IPS-20b (cell line): ENCODE measurements around the gene PCCA.

ENCODE experiments used
- H3K27ac ChIP-seq: one replicate; pipeline ENCODE4 v1.5.1; 2013; ENCODE audit warnings: low read length
- H3K27me3 ChIP-seq: 2 replicates; pipeline ENCODE4 v1.6.1; 2013; ENCODE audit warnings: mild to moderate bottlenecking, low read length, inconsistent platforms; ENCODE audit not compliant: insufficient read depth
- H3K36me3 ChIP-seq: 2 replicates; pipeline ENCODE4 v1.6.1; 2013; ENCODE audit warnings: low read depth, mild to moderate bottlenecking, inconsistent platforms, low read length, moderate library complexity; ENCODE audit not compliant: insufficient read depth
- H3K4me1 ChIP-seq: 2 replicates; pipeline ENCODE4 v1.6.1; 2013; ENCODE audit warnings: mild to moderate bottlenecking, control low read depth, inconsistent platforms, low read length, moderate library complexity; ENCODE audit not compliant: insufficient read depth
- H3K4me3 ChIP-seq: 2 replicates; pipeline ENCODE4 v1.5.1; 2013; ENCODE audit warnings: mild to moderate bottlenecking, low read length, inconsistent platforms
- H3K9ac ChIP-seq: 2 replicates; pipeline ENCODE4 v1.6.1; 2013; ENCODE audit warnings: low read depth, mild to moderate bottlenecking, inconsistent platforms, low read length, moderate library complexity
- H3K9me3 ChIP-seq: 2 replicates; pipeline ENCODE4 v1.6.1; 2013; ENCODE audit warnings: mild to moderate bottlenecking, low read depth, low read length, inconsistent platforms; ENCODE audit not compliant: insufficient read depth

PCCA gene

GRCh38 chr13:100460791-100461190 lies 371.9 kb downstream of the PCCA start:
- no peak overlapping the region for H3K9ac ChIP-seq
- H3K27me3 ChIP-seq, result no peaks in the 10 kb centered on the region
- peaks cover 12% of the 10 kb centered on the region; the same call in 1 of the 2 replicates for H3K4me1 ChIP-seq
- H3K27ac ChIP-seq, result no peak overlapping the region
- no peak overlapping the region for H3K4me3 ChIP-seq
- no peaks in the 10 kb centered on the region for H3K9me3 ChIP-seq
- no peaks in the 10 kb centered on the region for H3K36me3 ChIP-seq

- H3K27ac ChIP-seq, result no peak overlapping the region
Observed at GRCh38 chr13:100461309-100462030, 372.6 kb downstream of the PCCA start.

GRCh38 chr13:100464006-100464405 lies 375.1 kb downstream of the PCCA start:
- H3K4me3 ChIP-seq, result no peak overlapping the region
- H3K27ac ChIP-seq, result no peak overlapping the region
- H3K9me3 ChIP-seq, result no peaks in the 10 kb centered on the region
- no peaks in the 10 kb centered on the region for H3K27me3 ChIP-seq
- H3K4me1 ChIP-seq, result peaks cover 12% of the 10 kb centered on the region; the same call in 1 of the 2 replicates
- H3K9ac ChIP-seq, result no peak overlapping the region
- H3K36me3 ChIP-seq, result no peaks in the 10 kb centered on the region

More at GRCh38 chr13:100461309-100462030, 372.6 kb downstream of the PCCA start:
- Histone ChIP-seq H3K36me3 (no peaks in the 10 kb centered on the region), H3K9ac (no peak overlapping the region), H3K27me3 (no peaks in the 10 kb centered on the region), H3K4me1 (peaks cover 12% of the 10 kb centered on the region; the same call in 1 of the 2 replicates), H3K9me3 (no peaks in the 10 kb centered on the region), H3K4me3 (no peak overlapping the region)

GRCh38 chr13:100465558-100465957 lies 376.7 kb downstream of the PCCA start:
- Histone ChIP-seq H3K9me3 (no peaks in the 10 kb centered on the region), H3K9ac (no peak overlapping the region)

GRCh38 chr13:100470866-100471505 lies 382.1 kb downstream of the PCCA start:
- no peak overlapping the region for H3K27ac ChIP-seq
- no peaks in the 10 kb centered on the region for H3K36me3 ChIP-seq
- no peak overlapping the region for H3K9ac ChIP-seq
- H3K27me3 ChIP-seq, result no peaks in the 10 kb centered on the region
- H3K9me3 ChIP-seq, result no peaks in the 10 kb centered on the region
- peaks cover 14% of the 10 kb centered on the region; the same call in 1 of the 2 replicates for H3K4me1 ChIP-seq
- H3K4me3 ChIP-seq, result no peak overlapping the region

More at GRCh38 chr13:100465558-100465957, 376.7 kb downstream of the PCCA start:
- Histone ChIP-seq H3K4me1 (peaks cover 12% of the 10 kb centered on the region; the same call in 1 of the 2 replicates), H3K27ac (no peak overlapping the region), H3K36me3 (no peaks in the 10 kb centered on the region), H3K4me3 (no peak overlapping the region), H3K27me3 (no peaks in the 10 kb centered on the region)

GRCh38 chr13:100473087-100473486 lies 384.2 kb downstream of the PCCA start:
- Histone ChIP-seq H3K27me3 (no peaks in the 10 kb centered on the region), H3K9ac (peak overlapping the region; percentile 22; the same call in 1 of the 2 replicates), H3K4me1 (peaks cover 14% of the 10 kb centered on the region), H3K9me3 (no peaks in the 10 kb centered on the region), H3K4me3 (no peak overlapping the region), H3K27ac (peak overlapping the region; percentile 5), H3K36me3 (no peaks in the 10 kb centered on the region)

GRCh38 chr13:100473501-100474044 lies 384.7 kb downstream of the PCCA start:
- H3K4me3 ChIP-seq, result no peak overlapping the region
- no peaks in the 10 kb centered on the region for H3K9me3 ChIP-seq
- H3K27ac ChIP-seq, result peak overlapping the region; percentile 5
- peaks cover 14% of the 10 kb centered on the region for H3K4me1 ChIP-seq
- H3K36me3 ChIP-seq, result no peaks in the 10 kb centered on the region
- peak overlapping the region; percentile 22; the same call in 1 of the 2 replicates for H3K9ac ChIP-seq
- H3K27me3 ChIP-seq, result no peaks in the 10 kb centered on the region

GRCh38 chr13:100476963-100477362 lies 388.1 kb downstream of the PCCA start:
- Histone ChIP-seq H3K27me3 (no peaks in the 10 kb centered on the region), H3K9ac (no peak overlapping the region), H3K4me3 (no peak overlapping the region), H3K4me1 (peaks cover 14% of the 10 kb centered on the region), H3K36me3 (no peaks in the 10 kb centered on the region), H3K27ac (no peak overlapping the region), H3K9me3 (no peaks in the 10 kb centered on the region)

GRCh38 chr13:100478107-100478809 lies 389.4 kb downstream of the PCCA start:
- Histone ChIP-seq H3K36me3 (no peaks in the 10 kb centered on the region), H3K4me1 (peaks cover 8% of the 10 kb centered on the region), H3K9ac (no peak overlapping the region), H3K27me3 (no peaks in the 10 kb centered on the region), H3K9me3 (no peaks in the 10 kb centered on the region), H3K27ac (no peak overlapping the region), H3K4me3 (no peak overlapping the region)

- H3K4me1 ChIP-seq, result peaks cover 2% of the 10 kb centered on the region
- H3K27me3 ChIP-seq, result no peaks in the 10 kb centered on the region
- no peaks in the 10 kb centered on the region for H3K36me3 ChIP-seq
Observed at GRCh38 chr13:100480676-100481075, 391.8 kb downstream of the PCCA start.

GRCh38 chr13:100483139-100483538 lies 394.2 kb downstream of the PCCA start:
- Histone ChIP-seq H3K9ac (no peak overlapping the region), H3K9me3 (no peaks in the 10 kb centered on the region), H3K27me3 (no peaks in the 10 kb centered on the region), H3K4me3 (no peak overlapping the region), H3K36me3 (no peaks in the 10 kb centered on the region), H3K27ac (no peak overlapping the region), H3K4me1 (peaks cover 10% of the 10 kb centered on the region; the same call in 1 of the 2 replicates)

More at GRCh38 chr13:100480676-100481075, 391.8 kb downstream of the PCCA start:
- H3K9me3 ChIP-seq, result no peaks in the 10 kb centered on the region
- no peak overlapping the region for H3K9ac ChIP-seq
- H3K27ac ChIP-seq, result no peak overlapping the region
- no peak overlapping the region for H3K4me3 ChIP-seq
